ENCODE measurements around the gene RSBN1. TPM values are rescaled to one million over a fixed set of nuclear protein-coding genes. Genes with fewer than 3 reads are reported as not detected.

The RSBN1 gene
- total RNA-seq, 1 donor from 2014 or later: 20.9 TPM

DNA sequence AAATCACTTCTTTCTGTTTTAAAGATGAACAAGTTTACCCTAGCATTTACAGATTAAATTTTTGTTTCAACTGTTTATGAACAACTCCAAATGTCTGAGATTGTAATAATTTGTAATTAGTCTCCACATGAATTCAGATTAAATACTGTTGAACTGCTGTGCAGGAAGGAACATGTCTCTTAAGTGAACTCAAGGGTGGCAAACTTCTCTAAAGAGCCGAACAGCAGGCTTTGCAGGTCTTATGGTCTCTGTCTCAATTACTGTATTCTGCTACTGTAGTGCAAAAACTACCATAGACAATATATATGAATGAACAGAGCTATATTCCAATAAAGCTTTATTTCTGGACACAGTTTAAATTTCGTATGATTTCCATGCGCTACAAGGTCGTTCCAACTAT, 6.6 kb downstream of the RSBN1 start:
- intact Hi-C loops (cut with micrococcal nuclease): no loop called here
- DNase-seq: no peak
- H3K9me3 Mint-ChIP-seq: no peaks in the 10 kb centered on the region
- H3K36me3 Mint-ChIP-seq (ENCODE audit: low read depth): peaks cover 48% of the 10 kb centered on the region
- H3K4me3 Mint-ChIP-seq: no peak overlapping the region
- H3K27ac Mint-ChIP-seq: no peak overlapping the region
- H3K27me3 Mint-ChIP-seq: no peaks in the 10 kb centered on the region
- H3K4me1 Mint-ChIP-seq: peaks cover 55% of the 10 kb centered on the region

DNA sequence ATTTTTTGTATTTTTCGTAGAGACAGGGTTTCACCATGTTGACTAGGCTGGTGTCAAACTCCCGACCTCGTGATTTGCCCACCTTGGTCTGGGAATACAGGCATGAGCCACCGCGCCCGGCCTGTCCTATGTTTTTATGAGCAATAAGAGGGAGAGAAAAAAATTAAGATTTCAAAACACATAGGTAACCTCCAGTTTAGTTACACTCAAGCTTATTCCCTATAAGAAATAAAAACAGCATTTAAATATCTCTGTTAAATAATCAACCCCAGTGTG, 7.1 kb downstream of the RSBN1 start:
- intact Hi-C loops (cut with micrococcal nuclease): no loop called here
- Mint-ChIP-seq H3K4me1 (peaks cover 56% of the 10 kb centered on the region), H3K27me3 (no peaks in the 10 kb centered on the region), H3K27ac (no peak overlapping the region), H3K36me3 (ENCODE audit: low read depth) (peaks cover 48% of the 10 kb centered on the region), H3K9me3 (no peaks in the 10 kb centered on the region), H3K4me3 (no peak overlapping the region)
- DNase-seq: no peak

DNA sequence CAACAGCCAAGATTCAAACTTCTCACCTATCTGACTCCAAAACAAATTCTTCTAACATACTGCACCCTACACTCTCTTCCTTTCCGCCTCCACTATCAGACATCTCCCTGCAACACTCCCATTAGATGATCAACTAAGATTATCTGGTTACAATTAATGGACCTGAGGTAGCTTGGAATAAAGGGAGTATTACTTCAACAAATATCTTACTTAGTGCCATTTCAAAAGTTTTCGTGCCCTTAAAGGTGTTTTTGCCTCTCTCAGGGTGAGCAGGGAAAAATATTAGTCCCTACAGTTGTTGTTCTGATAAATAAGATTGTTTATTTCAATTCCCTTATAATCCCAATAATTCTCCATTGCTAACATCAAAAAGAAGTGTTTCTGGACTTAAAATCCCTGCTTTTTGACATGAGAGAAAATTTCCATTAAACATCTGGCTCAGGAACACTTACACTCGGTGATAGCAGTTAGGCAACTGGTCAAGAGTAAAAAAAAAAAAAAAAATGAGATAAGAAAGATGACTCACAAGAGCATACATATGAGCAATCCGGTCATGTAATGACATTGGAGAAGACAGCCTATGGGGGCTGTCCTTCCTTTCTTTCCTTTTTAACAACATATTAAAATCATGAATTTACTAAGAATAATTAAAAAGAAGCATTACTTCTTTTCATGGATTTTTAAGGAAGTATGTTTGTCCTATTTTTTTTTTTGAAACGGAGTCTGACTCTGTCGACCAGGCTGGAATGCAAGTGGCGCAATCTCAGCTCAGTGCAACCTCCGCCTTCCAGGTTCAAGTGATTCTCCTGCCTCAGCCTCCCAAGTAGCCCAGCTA, 7.6 kb downstream of the RSBN1 start:
- no peaks in the 10 kb centered on the region for H3K27me3 Mint-ChIP-seq
- DNase-seq: no peak
- peaks cover 46% of the 10 kb centered on the region for H3K36me3 Mint-ChIP-seq (ENCODE audit: low read depth)
- no peaks in the 10 kb centered on the region for H3K9me3 Mint-ChIP-seq
- no peak overlapping the region for H3K4me3 Mint-ChIP-seq
- intact Hi-C loops (cut with micrococcal nuclease): no loop called here
- H3K4me1 Mint-ChIP-seq: peaks cover 52% of the 10 kb centered on the region
- peak overlapping the region; percentile 23 for H3K27ac Mint-ChIP-seq

GRCh38 chr1:113802367-113803007, 9.8 kb downstream of the RSBN1 start:
- H3K27ac Mint-ChIP-seq: peak overlapping the region; percentile 15
- intact Hi-C loops (cut with micrococcal nuclease): loop anchor here (1.0 kb wide), 3 partner anchors 10 to 21 kb away; partner anchors contain the start of gene RSBN1

DNA sequence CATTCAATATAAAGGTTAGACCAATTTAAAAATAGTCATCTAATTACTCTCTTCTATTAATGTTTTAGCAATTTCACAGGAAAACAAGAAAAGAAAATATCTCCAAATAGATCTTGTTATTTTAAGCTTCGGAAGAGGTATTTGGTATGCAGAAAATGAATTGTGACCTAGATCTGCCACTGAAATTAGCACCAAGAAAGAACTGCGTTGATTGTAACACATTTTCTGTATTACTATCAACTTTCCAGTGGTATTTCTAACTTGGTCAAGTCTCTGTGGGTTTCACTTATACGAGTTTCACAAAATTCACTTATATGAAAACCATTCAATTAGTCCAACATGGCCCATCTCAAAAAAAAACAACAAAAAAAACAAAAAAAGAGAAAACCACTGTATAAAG, 11.8 kb downstream of the RSBN1 start:
- Mint-ChIP-seq H3K4me3 (no peak overlapping the region), H3K4me1 (peaks cover 40% of the 10 kb centered on the region), H3K36me3 (ENCODE audit: low read depth) (peaks cover 48% of the 10 kb centered on the region), H3K27ac (no peak overlapping the region), H3K9me3 (no peaks in the 10 kb centered on the region), H3K27me3 (no peaks in the 10 kb centered on the region)
- intact Hi-C loops (cut with micrococcal nuclease): no loop called here
- DNase-seq: no peak

More at GRCh38 chr1:113802367-113803007, 9.8 kb downstream of the RSBN1 start:
- Mint-ChIP-seq H3K36me3 (ENCODE audit: low read depth) (peaks cover 44% of the 10 kb centered on the region), H3K27me3 (no peaks in the 10 kb centered on the region), H3K4me3 (no peak overlapping the region), H3K4me1 (peaks cover 50% of the 10 kb centered on the region), H3K9me3 (no peaks in the 10 kb centered on the region)
- DNase-seq: no peak

DNA sequence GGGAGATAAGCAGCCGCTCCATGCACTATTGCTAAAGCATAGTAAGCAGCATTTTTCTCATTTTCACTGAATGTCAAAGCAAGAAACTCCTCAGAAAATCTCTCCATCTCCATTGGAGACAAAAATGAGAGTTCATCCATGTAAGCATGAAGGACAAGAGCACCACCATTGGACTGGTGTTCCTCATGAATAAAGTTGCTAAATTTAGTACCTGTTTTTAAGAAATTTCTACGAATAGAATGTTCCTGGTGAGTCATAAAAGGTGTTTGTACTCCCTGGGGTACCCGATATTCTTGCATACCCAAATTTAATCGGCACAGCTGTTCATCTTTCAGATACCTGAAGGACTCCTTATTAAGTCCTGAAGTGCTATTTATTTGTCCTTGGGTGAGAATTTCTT, 14.8 kb downstream of the RSBN1 start:
- no peaks in the 10 kb centered on the region for H3K27me3 Mint-ChIP-seq
- peaks cover 37% of the 10 kb centered on the region for H3K4me1 Mint-ChIP-seq
- peaks cover 50% of the 10 kb centered on the region for H3K36me3 Mint-ChIP-seq (ENCODE audit: low read depth)
- H3K27ac Mint-ChIP-seq: no peak overlapping the region
- intact Hi-C loops (cut with micrococcal nuclease): no loop called here
- no peaks in the 10 kb centered on the region for H3K9me3 Mint-ChIP-seq
- no peak for DNase-seq
- H3K4me3 Mint-ChIP-seq: no peak overlapping the region

- Mint-ChIP-seq H3K4me1 (peaks cover 34% of the 10 kb centered on the region), H3K27me3 (no peaks in the 10 kb centered on the region), H3K9me3 (no peaks in the 10 kb centered on the region), H3K27ac (no peak overlapping the region), H3K4me3 (no peak overlapping the region), H3K36me3 (ENCODE audit: low read depth) (peaks cover 65% of the 10 kb centered on the region)
- no peak for DNase-seq
- intact Hi-C loops (cut with micrococcal nuclease): no loop called here
Measured at GRCh38 chr1:113793878-113794834, 18.1 kb downstream of the RSBN1 start.

DNA sequence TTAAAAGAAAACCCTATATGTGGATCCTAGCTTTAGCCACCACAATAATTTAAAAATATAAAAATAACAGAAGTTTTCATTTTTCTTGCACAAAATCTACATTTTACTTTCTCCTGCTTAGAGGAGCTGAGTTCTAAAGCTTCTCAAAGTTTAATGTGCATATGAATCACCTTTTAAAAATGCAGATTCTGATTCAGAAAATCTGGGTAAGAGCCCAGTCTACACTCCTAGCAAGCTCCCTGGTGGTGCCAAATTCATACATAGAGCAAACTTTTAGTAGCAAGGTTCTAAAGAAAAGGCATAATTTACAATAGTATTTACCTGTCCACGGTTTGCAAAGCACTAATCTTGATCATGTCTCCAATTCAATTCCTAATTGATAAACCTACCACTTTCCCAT, 19.3 kb downstream of the RSBN1 start:
- intact Hi-C loops (cut with micrococcal nuclease): no loop called here
- H3K9me3 Mint-ChIP-seq: no peaks in the 10 kb centered on the region
- H3K27me3 Mint-ChIP-seq: no peaks in the 10 kb centered on the region
- peaks cover 39% of the 10 kb centered on the region for H3K4me1 Mint-ChIP-seq
- peaks cover 73% of the 10 kb centered on the region for H3K36me3 Mint-ChIP-seq (ENCODE audit: low read depth)
- H3K27ac Mint-ChIP-seq: peak overlapping the region; percentile 9
- DNase-seq: no peak
- H3K4me3 Mint-ChIP-seq: no peak overlapping the region

DNA sequence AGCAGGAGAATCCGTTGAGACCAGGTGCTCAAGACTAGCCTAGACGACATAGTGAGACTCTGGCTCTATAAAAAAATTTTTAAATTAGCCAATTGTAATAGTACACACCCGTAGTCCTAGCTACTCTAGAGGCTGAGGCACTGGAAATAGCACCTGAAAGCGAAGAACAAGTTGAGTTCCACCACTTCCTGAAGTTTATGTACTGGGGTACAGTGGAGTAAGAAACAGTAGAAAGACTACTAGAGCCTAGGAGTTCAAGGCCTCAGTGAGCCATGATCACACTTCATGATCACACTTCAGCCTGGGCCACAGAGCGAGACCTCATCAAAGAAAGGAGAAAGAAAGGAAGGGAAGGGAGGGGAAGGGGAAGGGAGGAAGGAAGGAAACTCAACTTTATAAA, 19.8 kb downstream of the RSBN1 start:
- no peak for DNase-seq
- H3K27me3 Mint-ChIP-seq: no peaks in the 10 kb centered on the region
- no peaks in the 10 kb centered on the region for H3K9me3 Mint-ChIP-seq
- intact Hi-C loops (cut with micrococcal nuclease): no loop called here
- H3K36me3 Mint-ChIP-seq (ENCODE audit: low read depth): peaks cover 73% of the 10 kb centered on the region
- H3K4me1 Mint-ChIP-seq: peaks cover 42% of the 10 kb centered on the region
- H3K4me3 Mint-ChIP-seq: peak overlapping the region; percentile 27
- H3K27ac Mint-ChIP-seq: peak overlapping the region; percentile 78

DNA sequence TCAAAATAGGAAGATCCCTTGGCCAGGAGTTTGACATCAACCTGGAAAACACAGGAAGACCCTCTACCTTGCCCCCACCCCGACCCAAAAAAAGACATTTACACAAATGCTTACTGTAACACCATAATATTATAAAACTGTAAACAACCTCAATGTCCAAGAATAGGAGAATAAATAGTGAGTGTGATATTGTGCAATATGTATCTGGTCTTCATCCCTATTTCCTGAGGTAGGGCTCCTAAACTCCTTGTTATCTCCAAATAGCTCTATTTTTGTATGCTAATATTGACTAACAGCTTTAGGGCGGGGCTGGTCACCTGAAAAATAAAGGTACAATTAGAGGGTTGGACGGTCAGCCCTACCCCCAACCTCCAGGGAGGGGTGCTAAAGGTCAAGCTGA, 23.5 kb downstream of the RSBN1 start:
- Mint-ChIP-seq H3K4me1 (peaks cover 58% of the 10 kb centered on the region), H3K36me3 (ENCODE audit: low read depth) (peaks cover 52% of the 10 kb centered on the region), H3K27ac (no peak overlapping the region), H3K27me3 (no peaks in the 10 kb centered on the region), H3K9me3 (no peaks in the 10 kb centered on the region), H3K4me3 (no peak overlapping the region)
- intact Hi-C loops (cut with micrococcal nuclease): no loop called here
- no peak for DNase-seq

- H3K4me1 Mint-ChIP-seq: peaks cover 63% of the 10 kb centered on the region
- peak overlapping the region; percentile 3 for H3K27ac Mint-ChIP-seq
- H3K9me3 Mint-ChIP-seq: no peaks in the 10 kb centered on the region
- H3K4me3 Mint-ChIP-seq: no peak overlapping the region
- peaks cover 48% of the 10 kb centered on the region for H3K36me3 Mint-ChIP-seq (ENCODE audit: low read depth)
- no peaks in the 10 kb centered on the region for H3K27me3 Mint-ChIP-seq
- intact Hi-C loops (cut with micrococcal nuclease): loop anchor here (1.0 kb wide), 1 partner anchor 15 kb away; no protein-coding TSS in a partner anchor
- DNase-seq: no peak
Measured at GRCh38 chr1:113787663-113788062, 24.6 kb downstream of the RSBN1 start.

- H3K36me3 Mint-ChIP-seq (ENCODE audit: low read depth): peaks cover 42% of the 10 kb centered on the region
- H3K4me1 Mint-ChIP-seq: peaks cover 56% of the 10 kb centered on the region
Measured at GRCh38 chr1:113786069-113786468, 26.2 kb downstream of the RSBN1 start.

DNA sequence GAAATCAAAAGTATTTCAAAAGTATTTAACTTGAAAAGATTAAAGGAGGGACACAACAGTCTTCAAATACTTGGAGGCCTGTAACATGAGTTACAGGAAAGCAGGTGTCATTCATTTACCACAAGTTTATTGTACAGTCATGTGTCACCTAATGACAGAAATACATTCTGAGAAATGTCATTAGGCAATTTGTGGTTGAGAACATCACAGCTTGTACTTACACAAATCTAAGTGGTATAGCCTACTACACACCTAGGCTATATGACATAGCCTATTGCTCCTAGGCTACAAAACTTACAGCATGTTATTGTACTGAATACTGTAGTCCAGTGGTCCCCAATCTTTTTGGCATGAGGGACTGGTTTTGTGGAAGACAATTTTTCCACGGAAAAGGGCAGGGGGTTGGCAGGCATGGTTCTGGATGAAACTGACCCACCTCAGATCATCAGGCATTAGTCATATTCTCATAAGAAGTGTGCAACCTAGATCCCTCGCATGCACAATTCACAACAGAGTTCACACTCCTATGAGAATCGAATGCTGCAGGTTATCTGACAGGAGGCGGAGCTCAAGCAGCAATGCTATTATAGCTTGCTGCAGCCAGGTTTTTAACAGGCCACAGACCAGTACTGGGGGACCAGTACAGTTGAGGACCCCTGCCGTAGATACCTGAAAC, 28.0 kb downstream of the RSBN1 start:
- intact Hi-C loops (cut with micrococcal nuclease): loop anchor here (2.0 kb wide), 1 partner anchor 25 kb away; the partner anchor contains the start of gene PHTF1
- Mint-ChIP-seq H3K27me3 (no peaks in the 10 kb centered on the region), H3K27ac (peak overlapping the region; percentile 95), H3K4me1 (peaks cover 50% of the 10 kb centered on the region), H3K9me3 (no peaks in the 10 kb centered on the region), H3K36me3 (ENCODE audit: low read depth) (peaks cover 26% of the 10 kb centered on the region), H3K4me3 (peak overlapping the region; percentile 78)
- peak; percentile 61 for DNase-seq

More at GRCh38 chr1:113786069-113786468, 26.2 kb downstream of the RSBN1 start:
- Mint-ChIP-seq H3K4me3 (no peak overlapping the region), H3K27me3 (no peaks in the 10 kb centered on the region), H3K9me3 (no peaks in the 10 kb centered on the region), H3K27ac (no peak overlapping the region)
- intact Hi-C loops (cut with micrococcal nuclease): no loop called here
- DNase-seq: no peak

Measured in activated CD4-positive, alpha-beta T cell treated with anti-CD3 and anti-CD28 coated beads, Interleukin-2, amount 10 ng/mL, durations not matched to agents 24 days and 14 days (primary cell).